ENCODE data around the gene SLC39A2.

DNA sequence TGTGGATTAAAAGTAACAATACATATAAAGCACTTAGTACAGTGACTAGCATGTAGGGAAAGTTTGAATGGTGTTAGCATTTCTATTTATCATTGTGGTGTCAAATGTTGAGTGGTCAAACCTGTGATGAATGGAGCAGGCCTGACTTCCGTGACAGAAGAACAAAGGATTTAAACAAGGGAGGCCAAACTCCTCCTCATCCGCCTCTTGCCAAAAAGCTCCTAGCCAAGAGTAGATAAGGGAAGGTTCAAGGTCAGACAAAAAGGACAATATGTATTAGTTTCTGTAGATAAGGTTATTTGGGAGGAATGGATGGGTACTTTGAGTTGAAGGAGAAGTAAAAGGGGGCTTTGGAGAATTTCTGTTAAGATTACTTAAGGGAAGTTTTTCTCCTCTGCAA is 49.5 kb downstream of the SLC39A2 start:
- TF ChIP-seq EZH2 (IDR thresholded peaks at IDR 0.05; ENCODE audit: low read depth, unreplicated experiment) (no peak), CTCF (conservative IDR thresholded peaks at IDR 0.05; ENCODE audit: low read depth in 2 of 2) (no peak), STAT1 (IDR thresholded peaks at IDR 0.05; ENCODE audit: unreplicated experiment) (no peak), EZH2phosphoT487 (IDR thresholded peaks at IDR 0.05; ENCODE audit: unreplicated experiment) (no peak), JUNB (IDR thresholded peaks at IDR 0.05; ENCODE audit: unreplicated experiment) (no peak), ETS1 (IDR thresholded peaks at IDR 0.05) (no peak), POLR2AphosphoS5 (IDR thresholded peaks at IDR 0.05; ENCODE audit: low read depth) (no peak), NANOG (IDR thresholded peaks at IDR 0.05; ENCODE audit: borderline replicate concordance) (no peak), REST (IDR thresholded peaks at IDR 0.05; ENCODE audit: unreplicated experiment) (no peak), CREB1 (CRISPR knock-in tag; IDR thresholded peaks at IDR 0.05; ENCODE audit: low read depth) (no peak), ZNF114 (CRISPR knock-in tag; IDR thresholded peaks at IDR 0.05) (no peak)
- TF ChIP-seq, protein P1, sequence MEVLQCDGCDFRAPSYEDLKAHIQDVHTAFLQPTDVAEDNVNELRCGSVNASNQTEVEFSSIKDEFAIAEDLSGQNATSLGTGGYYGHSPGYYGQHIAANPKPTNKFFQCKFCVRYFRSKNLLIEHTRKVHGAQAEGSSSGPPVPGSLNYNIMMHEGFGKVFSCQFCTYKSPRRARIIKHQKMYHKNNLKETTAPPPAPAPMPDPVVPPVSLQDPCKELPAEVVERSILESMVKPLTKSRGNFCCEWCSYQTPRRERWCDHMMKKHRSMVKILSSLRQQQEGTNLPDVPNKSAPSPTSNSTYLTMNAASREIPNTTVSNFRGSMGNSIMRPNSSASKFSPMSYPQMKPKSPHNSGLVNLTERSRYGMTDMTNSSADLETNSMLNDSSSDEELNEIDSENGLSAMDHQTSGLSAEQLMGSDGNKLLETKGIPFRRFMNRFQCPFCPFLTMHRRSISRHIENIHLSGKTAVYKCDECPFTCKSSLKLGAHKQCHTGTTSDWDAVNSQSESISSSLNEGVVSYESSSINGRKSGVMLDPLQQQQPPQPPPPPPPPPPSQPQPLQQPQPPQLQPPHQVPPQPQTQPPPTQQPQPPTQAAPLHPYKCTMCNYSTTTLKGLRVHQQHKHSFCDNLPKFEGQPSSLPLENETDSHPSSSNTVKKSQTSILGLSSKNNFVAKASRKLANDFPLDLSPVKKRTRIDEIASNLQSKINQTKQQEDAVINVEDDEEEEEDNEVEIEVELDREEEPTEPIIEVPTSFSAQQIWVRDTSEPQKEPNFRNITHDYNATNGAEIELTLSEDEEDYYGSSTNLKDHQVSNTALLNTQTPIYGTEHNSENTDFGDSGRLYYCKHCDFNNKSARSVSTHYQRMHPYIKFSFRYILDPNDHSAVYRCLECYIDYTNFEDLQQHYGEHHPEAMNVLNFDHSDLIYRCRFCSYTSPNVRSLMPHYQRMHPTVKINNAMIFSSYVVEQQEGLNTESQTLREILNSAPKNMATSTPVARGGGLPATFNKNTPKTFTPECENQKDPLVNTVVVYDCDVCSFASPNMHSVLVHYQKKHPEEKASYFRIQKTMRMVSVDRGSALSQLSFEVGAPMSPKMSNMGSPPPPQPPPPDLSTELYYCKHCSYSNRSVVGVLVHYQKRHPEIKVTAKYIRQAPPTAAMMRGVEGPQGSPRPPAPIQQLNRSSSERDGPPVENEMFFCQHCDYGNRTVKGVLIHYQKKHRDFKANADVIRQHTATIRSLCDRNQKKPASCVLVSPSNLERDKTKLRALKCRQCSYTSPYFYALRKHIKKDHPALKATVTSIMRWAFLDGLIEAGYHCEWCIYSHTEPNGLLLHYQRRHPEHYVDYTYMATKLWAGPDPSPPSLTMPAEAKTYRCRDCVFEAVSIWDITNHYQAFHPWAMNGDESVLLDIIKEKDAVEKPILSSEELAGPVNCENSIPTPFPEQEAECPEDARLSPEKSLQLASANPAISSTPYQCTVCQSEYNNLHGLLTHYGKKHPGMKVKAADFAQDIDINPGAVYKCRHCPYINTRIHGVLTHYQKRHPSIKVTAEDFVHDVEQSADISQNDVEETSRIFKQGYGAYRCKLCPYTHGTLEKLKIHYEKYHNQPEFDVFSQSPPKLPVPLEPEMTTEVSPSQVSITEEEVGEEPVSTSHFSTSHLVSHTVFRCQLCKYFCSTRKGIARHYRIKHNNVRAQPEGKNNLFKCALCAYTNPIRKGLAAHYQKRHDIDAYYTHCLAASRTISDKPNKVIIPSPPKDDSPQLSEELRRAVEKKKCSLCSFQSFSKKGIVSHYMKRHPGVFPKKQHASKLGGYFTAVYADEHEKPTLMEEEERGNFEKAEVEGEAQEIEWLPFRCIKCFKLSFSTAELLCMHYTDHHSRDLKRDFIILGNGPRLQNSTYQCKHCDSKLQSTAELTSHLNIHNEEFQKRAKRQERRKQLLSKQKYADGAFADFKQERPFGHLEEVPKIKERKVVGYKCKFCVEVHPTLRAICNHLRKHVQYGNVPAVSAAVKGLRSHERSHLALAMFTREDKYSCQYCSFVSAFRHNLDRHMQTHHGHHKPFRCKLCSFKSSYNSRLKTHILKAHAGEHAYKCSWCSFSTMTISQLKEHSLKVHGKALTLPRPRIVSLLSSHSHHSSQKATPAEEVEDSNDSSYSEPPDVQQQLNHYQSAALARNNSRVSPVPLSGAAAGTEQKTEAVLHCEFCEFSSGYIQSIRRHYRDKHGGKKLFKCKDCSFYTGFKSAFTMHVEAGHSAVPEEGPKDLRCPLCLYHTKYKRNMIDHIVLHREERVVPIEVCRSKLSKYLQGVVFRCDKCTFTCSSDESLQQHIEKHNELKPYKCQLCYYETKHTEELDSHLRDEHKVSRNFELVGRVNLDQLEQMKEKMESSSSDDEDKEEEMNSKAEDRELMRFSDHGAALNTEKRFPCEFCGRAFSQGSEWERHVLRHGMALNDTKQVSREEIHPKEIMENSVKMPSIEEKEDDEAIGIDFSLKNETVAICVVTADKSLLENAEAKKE (CRISPR knock-in tag; IDR thresholded peaks at IDR 0.05), result no peak
